GM23248 (cell line): ENCODE data around the gene TBC1D10B. TPM values are rescaled to one million over a fixed set of nuclear protein-coding genes. Genes with fewer than 3 reads are reported as not detected.
A peak's percentile ranks its signal among the peaks of the same experiment; 100 is the strongest.

ENCODE experiments used
- DNase-seq: peaks from one replicate; pipeline ENCODE4 v3.0.0-alpha.2; 2015
- H2AFZ ChIP-seq: fragments of 200-600 bp; sonication (generic); 2 replicates; pipeline ENCODE4 v1.6.1; 2016; ENCODE audit warnings: antibody characterized with exemption
- H3F3A ChIP-seq: fragments of 200-600 bp; sonication (generic); 2 replicates; pipeline ENCODE4 v1.6.1; 2016; ENCODE audit warnings: mild to moderate bottlenecking, antibody characterized with exemption, mixed run types; ENCODE audit not compliant: insufficient read depth
- H3K27ac ChIP-seq: fragments of 200-600 bp; sonication (generic); 2 replicates; pipeline ENCODE4 v1.5.1; 2016; ENCODE audit warnings: mild to moderate bottlenecking
- H3K27me3 ChIP-seq: fragments of 200-600 bp; sonication (generic); replicated peaks from 2 replicates; pipeline ENCODE4 v1.6.1; 2016; ENCODE audit warnings: mild to moderate bottlenecking; ENCODE audit not compliant: insufficient read depth
- H3K36me3 ChIP-seq: fragments of 200-600 bp; sonication (generic); 2 replicates; pipeline ENCODE4 v1.6.1; 2016; ENCODE audit warnings: low read depth, mild to moderate bottlenecking
- H3K4me1 ChIP-seq: fragments of 200-600 bp; sonication (generic); 2 replicates; pipeline ENCODE4 v1.6.1; 2016; ENCODE audit warnings: mild to moderate bottlenecking; ENCODE audit not compliant: insufficient read depth
- H3K4me2 ChIP-seq: fragments of 200-600 bp; sonication (generic); one replicate; pipeline ENCODE4 v1.6.1; 2016; ENCODE audit warnings: mild to moderate bottlenecking; ENCODE audit not compliant: unreplicated experiment
- H3K4me3 ChIP-seq: fragments of 200-600 bp; sonication (generic); 2 replicates; pipeline ENCODE4 v1.5.1; 2016; ENCODE audit warnings: mild to moderate bottlenecking
- H3K79me2 ChIP-seq: fragments of 200-600 bp; sonication (generic); 2 replicates; pipeline ENCODE4 v1.6.1; 2016; ENCODE audit warnings: mild to moderate bottlenecking; ENCODE audit not compliant: insufficient read depth
- H3K9ac ChIP-seq: fragments of 200-600 bp; sonication (generic); 2 replicates; pipeline ENCODE4 v1.6.1; 2016; ENCODE audit warnings: mild to moderate bottlenecking
- H3K9me2 ChIP-seq: fragments of 200-600 bp; sonication (generic); 2 replicates; pipeline ENCODE4 v1.6.1; 2016; ENCODE audit warnings: mixed run types, mild to moderate bottlenecking, moderate library complexity; ENCODE audit not compliant: insufficient read depth
- H3K9me3 ChIP-seq: fragments of 200-600 bp; sonication (generic); one replicate; pipeline ENCODE4 v1.6.1; 2017; ENCODE audit warnings: low read depth
- H4K20me1 ChIP-seq: fragments of 200-600 bp; sonication (generic); 2 replicates; pipeline ENCODE4 v1.6.0; 2016; ENCODE audit not compliant: insufficient read depth
- EZH2 ChIP-seq: fragments of 200-600 bp; sonication (generic); IDR thresholded peaks from 2 replicates; pipeline ENCODE4 v1.6.1; 2018; ENCODE audit warnings: antibody characterized with exemption, mild to moderate bottlenecking; ENCODE audit not compliant: insufficient read depth, poor library complexity, severe bottlenecking
- EZH2phosphoT487 ChIP-seq: fragments of 200-600 bp; sonication (generic); IDR thresholded peaks from 2 replicates; pipeline ENCODE4 v1.6.1; 2018; ENCODE audit warnings: antibody characterized with exemption, moderate library complexity, mild to moderate bottlenecking, low read depth; ENCODE audit not compliant: insufficient read depth
- WGBS, 2 experiments: methylation state at CpG; one replicate each; pipeline ENCODE4 v1.1.6; 2015 to 2017; ENCODE audit warnings: low lambda C conversion rate in 2 of 2, low coverage in 1 of 2; ENCODE audit errors: missing lambda C conversion rate in 2 of 2; 5-methylcytosine and 5-hydroxymethylcytosine counted together
- in situ Hi-C: fragments of 300-500 bp; cut with MboI; formaldehyde crosslinking; loops from 2 replicates; pipeline ENCODE4 v1.15.0; 2020
- polyA plus RNA-seq: library from polyadenylated mRNA; unstranded; fragments of >200 nt; fragmentation: Nextera tagmentation; extraction: Ambion mirVana; gene quantifications from 2 replicates; pipeline ENCODE4 v1.2.1, GENCODE V29; 2016
- total RNA-seq: library from RNA; depleted of rRNA; stranded (reverse); fragments of >200 nt; shearing (Covaris generic); gene quantifications from 2 replicates; pipeline ENCODE4 v1.2.3, GENCODE V29; 2014

Gene TBC1D10B
- total and polyA plus RNA-seq, 2 experiments from 2014 or later: 12.2 to 41.2 TPM

DNA sequence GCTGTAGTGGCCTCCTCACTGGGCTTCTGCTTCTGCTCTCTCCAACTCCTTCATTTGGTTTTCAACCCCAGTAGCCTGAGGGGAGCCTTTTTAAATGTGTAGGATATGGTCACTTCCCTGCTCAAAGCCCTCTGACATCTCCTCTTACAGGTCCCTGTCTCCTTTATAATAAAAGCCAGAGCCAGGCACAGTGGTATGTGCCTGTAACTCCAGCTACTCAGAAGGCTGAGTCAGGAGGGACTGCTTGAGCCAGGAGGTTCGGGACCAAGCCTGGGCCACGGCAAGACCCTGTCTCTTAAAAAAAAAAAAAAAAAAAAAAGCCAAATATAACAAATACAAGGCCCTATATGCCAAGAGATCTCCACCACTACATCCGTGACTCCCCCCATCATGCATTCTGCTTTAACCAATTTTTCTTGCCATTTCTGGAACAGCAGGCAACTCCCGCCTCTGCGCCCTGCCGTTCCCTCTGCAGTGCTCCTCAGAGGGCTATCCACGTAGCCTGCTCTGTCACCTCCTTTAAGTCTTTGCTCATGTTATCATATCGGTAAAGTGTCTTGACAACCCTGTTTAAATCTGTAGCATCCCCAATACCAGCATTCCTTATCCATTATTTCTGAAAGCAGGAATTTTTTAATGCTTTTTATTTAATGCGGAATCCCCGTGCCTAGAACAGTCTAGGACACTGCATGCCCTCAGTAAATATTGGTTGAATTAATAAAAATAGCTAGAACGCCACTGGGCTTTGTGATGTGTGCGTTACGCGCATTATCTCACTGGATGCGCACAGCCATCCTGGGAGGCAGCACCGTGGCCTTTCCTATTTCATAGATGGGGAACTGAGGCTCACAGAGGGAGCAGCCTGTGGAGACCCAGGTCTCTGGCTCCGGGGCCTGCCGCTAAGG lies 46.6 kb upstream of the TBC1D10B start:
- peak overlapping the region; percentile 2; the same call in 1 of the 2 replicates for H3K27ac ChIP-seq
- no peaks in the 10 kb centered on the region for H3K9me2 ChIP-seq
- peak; percentile 28 for DNase-seq
- peak overlapping the region; percentile 69 for H3K4me3 ChIP-seq
- no peak for TF ChIP-seq EZH2phosphoT487
- in situ Hi-C loops: loop anchor here (25.0 kb wide), 1 partner anchor 305 kb away; the partner anchor contains the start of genes GDPD3 and MAPK3
- no peaks in the 10 kb centered on the region for H3K9me3 ChIP-seq
- H3K4me1 ChIP-seq: no peaks in the 10 kb centered on the region
- peaks cover 5% of the 10 kb centered on the region; the same call in 1 of the 2 replicates for H3K36me3 ChIP-seq
- peak overlapping the region; percentile 65 for H3K4me2 ChIP-seq
- H4K20me1 ChIP-seq: no peaks in the 10 kb centered on the region
- WGBS, 2 experiments: 58 to 62% methylated on average over 18 of the region's 18 CpGs
- H3K9ac ChIP-seq: peak overlapping the region; percentile 58
- H3K79me2 ChIP-seq: peaks cover 22% of the 10 kb centered on the region
- peak overlapping the region; percentile 60 for H2AFZ ChIP-seq
- peaks cover 24% of the 10 kb centered on the region for H3F3A ChIP-seq
- H3K27me3 ChIP-seq: no peaks in the 10 kb centered on the region

GRCh38 chr16:30416047-30416603 lies 45.8 kb upstream of the TBC1D10B start:
- Histone ChIP-seq H3K4me3 (no peak overlapping the region), H3K4me2 (no peak overlapping the region), H3K9me2 (no peaks in the 10 kb centered on the region), H3K27me3 (no peaks in the 10 kb centered on the region), H2AFZ (no peak overlapping the region), H3K9ac (no peak overlapping the region), H3K79me2 (peaks cover 26% of the 10 kb centered on the region), H3K4me1 (no peaks in the 10 kb centered on the region), H4K20me1 (no peaks in the 10 kb centered on the region), H3K36me3 (peaks cover 5% of the 10 kb centered on the region; the same call in 1 of the 2 replicates), H3K27ac (no peak overlapping the region), H3K9me3 (no peaks in the 10 kb centered on the region), H3F3A (peaks cover 24% of the 10 kb centered on the region)
- DNase-seq: no peak
- in situ Hi-C loops: loop anchor here (25.0 kb wide), 1 partner anchor 304 kb away; the partner anchor contains the start of genes GDPD3 and MAPK3
- 94 to 95% methylated on average over 4 of the region's 4 CpGs for WGBS, 2 experiments
- no peak for TF ChIP-seq EZH2phosphoT487
- no peak for TF ChIP-seq EZH2

DNA sequence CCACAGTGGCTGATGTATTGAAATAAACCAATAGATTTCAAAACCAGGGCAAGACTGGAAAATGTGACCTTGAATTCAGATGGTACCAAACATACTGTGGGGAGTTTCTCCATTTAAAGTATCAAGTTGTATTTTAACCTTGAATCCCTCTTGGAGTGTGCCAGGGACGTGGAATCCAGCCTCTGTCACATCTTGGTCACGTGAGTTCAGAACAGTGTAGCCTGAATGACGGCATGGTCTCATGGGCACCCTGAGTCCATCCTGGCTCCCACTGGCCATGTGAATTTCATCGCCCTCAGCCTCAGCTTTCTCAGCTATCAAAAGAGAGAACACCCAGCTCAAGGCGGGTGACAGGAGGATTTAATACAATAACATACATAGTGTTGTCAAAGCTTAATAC lies 43.9 kb upstream of the TBC1D10B start:
- Histone ChIP-seq H3K9ac (no peak overlapping the region), H3K9me3 (no peaks in the 10 kb centered on the region), H3K27ac (no peak overlapping the region), H3K36me3 (peaks cover 5% of the 10 kb centered on the region; the same call in 1 of the 2 replicates), H3F3A (peaks cover 23% of the 10 kb centered on the region), H3K4me2 (no peak overlapping the region), H3K9me2 (no peaks in the 10 kb centered on the region), H2AFZ (no peak overlapping the region), H3K79me2 (peaks cover 38% of the 10 kb centered on the region), H4K20me1 (no peaks in the 10 kb centered on the region), H3K4me1 (peaks cover 6% of the 10 kb centered on the region), H3K4me3 (no peak overlapping the region), H3K27me3 (no peaks in the 10 kb centered on the region)
- DNase-seq: no peak
- in situ Hi-C loops: loop anchor here (25.0 kb wide), 1 partner anchor 302 kb away; the partner anchor contains the start of genes GDPD3 and MAPK3
- TF ChIP-seq EZH2phosphoT487: no peak
- no peak for TF ChIP-seq EZH2
- 88% methylated on average over 5 of the region's 5 CpGs for WGBS, 2 experiments

- Histone ChIP-seq H3F3A (peaks cover 26% of the 10 kb centered on the region), H3K27me3 (no peaks in the 10 kb centered on the region), H3K4me1 (peaks cover 15% of the 10 kb centered on the region), H3K27ac (no peak overlapping the region), H3K9ac (no peak overlapping the region), H4K20me1 (no peaks in the 10 kb centered on the region), H3K4me3 (no peak overlapping the region), H3K9me2 (no peaks in the 10 kb centered on the region), H3K79me2 (peaks cover 47% of the 10 kb centered on the region), H3K36me3 (peaks cover 5% of the 10 kb centered on the region; the same call in 1 of the 2 replicates), H2AFZ (no peak overlapping the region), H3K4me2 (no peak overlapping the region), H3K9me3 (no peaks in the 10 kb centered on the region)
- no peak for TF ChIP-seq EZH2
- TF ChIP-seq EZH2phosphoT487: no peak
- in situ Hi-C loops: loop anchor here (25.0 kb wide), 1 partner anchor 301 kb away; the partner anchor contains the start of genes GDPD3 and MAPK3
- 79 to 80% methylated on average over 6 of the region's 6 CpGs for WGBS, 2 experiments
- no peak for DNase-seq
Measured at GRCh38 chr16:30413112-30413806, 43.0 kb upstream of the TBC1D10B start.
